UCSD-AML1 (cell line): ENCODE measurements around the gene ANKHD1.

ENCODE experiments used
- DNase-seq: peaks from one replicate; lab custom pipeline; 2025; ENCODE audit not compliant: unreplicated experiment; lab: John Stamatoyannopoulos, UW

The ANKHD1 gene

GRCh38 chr5:140367256-140368013 lies 34.2 kb upstream of the ANKHD1 start:
- DNase-seq = no peak

DNA sequence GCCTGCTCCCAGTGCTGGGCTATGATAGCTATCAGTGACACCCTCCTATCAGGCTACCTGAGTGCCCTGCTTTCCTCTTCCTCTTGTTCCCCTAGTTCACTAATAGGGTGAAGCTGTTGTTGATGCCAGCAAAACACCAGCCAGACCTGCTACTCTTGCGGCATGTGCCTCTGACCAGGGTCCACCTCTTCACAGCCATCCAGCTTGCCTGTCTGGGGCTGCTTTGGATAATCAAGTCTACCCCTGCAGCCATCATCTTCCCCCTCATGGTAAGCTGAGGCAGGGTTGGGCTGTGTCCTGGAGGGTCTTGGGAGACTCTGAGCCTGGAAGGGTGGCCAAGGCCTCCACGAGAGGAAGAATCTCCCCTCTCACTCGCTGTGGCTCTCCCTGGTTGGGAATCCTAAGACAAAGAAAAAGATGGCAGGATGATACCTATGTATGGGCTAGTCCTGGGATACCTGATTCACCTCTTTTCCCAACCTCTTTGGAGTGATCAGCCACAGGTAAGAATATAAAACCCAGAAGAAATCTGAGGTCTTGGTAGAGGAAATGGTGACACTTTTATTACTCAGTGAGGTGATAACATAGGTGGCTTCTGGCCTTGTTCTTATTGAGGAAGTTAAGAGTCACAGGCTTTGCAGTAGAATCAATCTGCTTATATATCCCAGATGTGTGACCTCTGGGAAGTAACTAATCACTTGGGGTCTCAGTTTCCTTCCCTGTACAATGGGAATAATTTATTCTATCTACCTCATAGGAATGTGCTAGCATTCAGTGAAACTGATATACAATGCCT lies 30.1 kb upstream of the ANKHD1 start:
- no peak for DNase-seq

DNA sequence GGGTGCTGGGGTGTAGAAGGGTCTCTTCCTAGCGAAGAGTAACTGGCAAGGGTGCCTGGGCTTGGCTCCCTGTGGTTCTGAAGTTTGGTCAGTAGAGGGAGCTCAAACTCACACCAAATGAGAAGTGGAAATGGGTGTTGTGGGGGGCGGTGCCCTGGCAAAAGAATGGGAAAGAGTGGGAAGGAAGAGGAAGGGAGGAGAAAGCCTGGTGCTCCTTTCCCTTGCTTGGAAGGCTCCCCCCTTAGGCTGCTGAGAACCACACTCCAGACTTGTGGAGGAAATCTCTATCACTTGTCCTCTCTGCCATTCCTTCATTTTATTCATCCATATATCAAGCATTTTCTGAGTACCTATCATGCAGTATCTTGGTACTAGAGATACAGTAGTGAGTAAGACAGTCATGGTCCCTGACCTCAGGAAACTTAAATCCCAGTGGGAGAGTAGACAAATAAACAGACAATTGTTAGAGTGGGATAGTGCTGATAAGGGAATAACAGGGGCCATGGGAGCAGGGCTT lies 28.6 kb upstream of the ANKHD1 start:
- peak; percentile 48 for DNase-seq

DNA sequence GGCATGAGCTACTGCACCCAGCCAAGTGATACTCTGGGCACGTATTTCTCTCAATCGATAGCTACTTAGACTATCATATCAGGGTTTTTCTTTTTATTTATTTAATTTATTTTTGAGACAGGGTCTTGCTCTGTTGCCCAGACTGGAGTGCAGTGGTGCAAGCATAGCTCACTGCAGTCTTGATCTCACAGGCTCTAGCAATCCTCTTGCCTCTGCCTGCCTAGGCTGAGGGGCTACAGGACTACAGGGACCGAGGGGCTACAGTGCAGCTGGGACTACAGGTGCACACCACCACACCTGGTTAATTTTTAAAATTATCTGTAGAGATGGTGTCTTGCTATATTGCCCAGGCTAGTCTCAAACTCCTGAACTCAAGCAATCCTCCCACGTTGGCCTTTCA lies 20.3 kb upstream of the ANKHD1 start:
- no peak for DNase-seq

DNA sequence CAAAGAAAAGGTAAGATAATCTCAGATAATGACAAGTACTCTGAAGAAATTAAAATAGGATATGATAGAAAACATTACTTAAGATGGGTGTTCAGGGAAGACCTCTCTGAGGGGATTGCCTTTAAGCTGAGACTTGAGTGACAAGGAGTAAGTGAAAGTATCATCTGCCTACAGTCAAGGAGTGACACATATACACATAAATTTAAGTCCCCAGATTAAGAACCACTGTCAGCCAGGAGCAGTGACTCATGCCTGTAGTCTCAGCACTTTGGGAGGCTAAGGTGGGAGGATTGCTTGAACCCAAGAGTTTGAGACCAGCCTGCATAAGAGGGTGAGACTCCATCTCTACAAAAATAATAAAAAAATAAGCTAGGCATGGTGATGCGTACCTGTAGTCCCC lies 19.7 kb upstream of the ANKHD1 start:
- DNase-seq = no peak

DNA sequence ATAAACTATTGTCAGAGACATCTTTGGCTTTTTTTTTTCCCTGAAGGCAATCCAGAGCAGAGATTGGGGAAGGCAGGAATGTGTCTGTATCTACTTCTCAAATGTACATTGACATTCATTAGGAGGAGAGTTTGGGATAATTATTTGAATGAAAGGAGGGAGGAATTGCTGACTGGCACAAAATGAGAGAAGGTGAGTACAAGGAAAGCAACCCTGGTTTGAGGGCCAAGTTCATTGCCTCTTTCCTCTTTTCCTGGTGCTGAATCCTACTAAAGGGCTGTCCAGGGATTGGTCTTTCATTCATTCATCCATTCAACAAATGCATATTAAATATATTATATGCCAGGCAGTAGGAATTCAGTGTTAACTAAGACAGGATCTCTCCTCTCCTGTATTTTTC lies 18.8 kb upstream of the ANKHD1 start:
- no peak for DNase-seq

DNA sequence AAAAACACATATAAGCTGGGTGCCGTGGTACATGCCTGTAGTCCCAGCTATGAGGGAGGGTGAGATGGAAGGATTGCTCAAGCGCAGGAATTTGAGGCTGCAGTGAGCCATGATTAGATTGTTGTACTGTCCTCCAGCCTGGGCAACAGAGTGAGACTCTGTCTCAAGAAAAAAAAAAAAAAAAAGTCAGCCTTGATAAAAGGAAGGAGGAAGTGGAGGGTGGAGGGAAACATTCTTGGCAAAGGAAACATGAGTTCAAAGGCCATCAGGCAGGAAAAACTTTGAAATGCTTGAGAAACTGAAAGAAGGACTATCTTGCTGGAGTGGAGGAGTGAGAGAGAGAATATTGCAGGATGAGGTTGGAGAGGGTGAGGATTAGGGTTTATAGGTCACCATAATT lies 18.3 kb upstream of the ANKHD1 start:
- DNase-seq = no peak

DNA sequence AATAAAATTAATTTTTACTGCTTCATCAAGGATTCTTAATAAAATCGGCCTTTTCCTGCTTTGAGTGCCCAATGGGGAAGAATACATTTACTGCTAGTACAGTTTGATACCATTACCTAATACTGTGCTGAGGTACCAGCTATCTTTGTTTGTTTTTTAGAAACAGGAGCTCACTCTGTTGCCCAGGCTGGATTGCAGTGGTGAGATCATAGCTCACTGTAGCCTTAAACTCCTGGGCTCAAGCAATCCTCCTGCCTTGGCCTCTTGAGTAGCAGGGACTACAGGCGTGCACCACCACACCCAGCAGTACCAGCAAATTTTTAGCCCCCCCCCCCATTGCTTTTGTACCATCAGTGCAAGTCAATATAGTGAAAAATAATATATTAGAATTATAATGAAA lies 13.6 kb upstream of the ANKHD1 start:
- DNase-seq = no peak

- DNase-seq = no peak
Measured at GRCh38 chr5:140391312-140391711, 10.3 kb upstream of the ANKHD1 start.

- DNase-seq = no peak
Measured at GRCh38 chr5:140391732-140392131, 9.9 kb upstream of the ANKHD1 start.

DNA sequence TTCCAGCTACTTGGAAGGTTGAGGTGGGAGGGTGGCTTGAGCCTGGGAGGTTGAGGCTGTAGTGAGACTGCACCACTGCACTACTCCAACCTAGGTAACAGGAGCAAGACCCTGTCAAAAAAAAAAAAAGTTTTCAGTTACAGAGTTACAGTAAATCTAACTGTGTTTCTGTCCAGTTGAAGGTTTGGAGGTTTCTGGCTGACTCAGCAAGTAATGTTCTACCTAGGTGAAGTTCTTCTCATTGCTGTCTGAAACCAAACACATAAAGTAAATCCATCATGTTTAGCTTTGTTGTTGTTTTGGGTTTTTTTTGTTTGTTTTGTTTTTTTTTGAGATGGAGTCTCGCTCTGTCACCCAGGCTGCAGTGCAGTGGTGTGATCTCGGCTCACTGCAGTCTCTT lies 7.9 kb upstream of the ANKHD1 start:
- no peak for DNase-seq

DNA sequence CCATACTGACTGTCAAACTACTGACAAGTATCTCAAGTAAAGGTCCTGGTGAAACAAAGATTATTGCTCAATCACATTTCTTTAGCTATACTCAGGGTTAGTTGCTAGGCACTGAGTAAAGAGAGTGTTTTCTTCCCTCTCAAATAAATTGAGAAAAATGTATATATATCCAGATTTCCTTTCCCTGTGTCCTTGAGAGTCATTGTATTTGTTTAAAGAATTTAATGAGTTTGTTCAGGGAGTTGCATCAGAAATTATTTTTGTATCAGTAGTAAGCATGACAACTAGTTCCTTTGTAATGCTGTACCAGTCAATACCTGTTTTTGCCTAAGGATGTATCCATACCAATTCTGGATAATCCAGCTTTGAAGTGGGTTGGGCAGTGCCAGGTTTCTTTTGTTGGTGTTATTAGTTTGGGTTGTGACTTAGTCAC lies 3.2 kb upstream of the ANKHD1 start:
- no peak for DNase-seq

- DNase-seq = no peak
Measured at GRCh38 chr5:140399979-140400729, 1.5 kb upstream of the ANKHD1 start.

DNA sequence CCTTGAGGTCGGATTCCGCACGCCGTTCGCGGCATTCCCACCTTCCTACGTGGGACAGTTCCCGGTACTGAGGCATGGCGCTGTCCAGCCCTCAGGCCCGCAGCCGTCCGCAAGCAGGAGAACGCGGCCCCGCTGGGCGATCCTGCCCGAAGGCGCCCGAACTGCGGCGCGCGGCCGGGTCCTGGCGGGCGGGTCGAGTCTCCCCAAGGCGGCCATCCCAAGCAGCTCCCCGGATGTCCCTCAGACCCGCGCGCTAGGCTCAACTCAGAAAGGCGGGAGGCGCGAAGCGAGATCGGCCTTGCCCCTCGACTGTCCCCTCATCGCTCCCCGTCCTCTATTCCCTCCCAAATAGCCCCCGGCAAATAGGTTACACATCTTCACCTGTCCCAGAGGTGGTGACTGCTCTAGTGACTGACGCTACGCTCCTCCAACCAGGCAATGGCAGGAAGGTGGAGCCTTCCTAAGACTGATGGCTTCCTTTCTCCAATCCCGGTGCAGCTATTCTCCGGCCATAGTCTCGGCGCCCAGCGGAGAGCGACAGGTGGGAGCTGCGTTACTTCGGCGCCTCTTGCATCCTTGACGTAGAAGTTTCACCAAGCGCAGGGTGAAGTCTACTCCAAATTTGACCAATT lies 787 bp upstream of the ANKHD1 start:
- DNase-seq = peak; percentile 90

DNA sequence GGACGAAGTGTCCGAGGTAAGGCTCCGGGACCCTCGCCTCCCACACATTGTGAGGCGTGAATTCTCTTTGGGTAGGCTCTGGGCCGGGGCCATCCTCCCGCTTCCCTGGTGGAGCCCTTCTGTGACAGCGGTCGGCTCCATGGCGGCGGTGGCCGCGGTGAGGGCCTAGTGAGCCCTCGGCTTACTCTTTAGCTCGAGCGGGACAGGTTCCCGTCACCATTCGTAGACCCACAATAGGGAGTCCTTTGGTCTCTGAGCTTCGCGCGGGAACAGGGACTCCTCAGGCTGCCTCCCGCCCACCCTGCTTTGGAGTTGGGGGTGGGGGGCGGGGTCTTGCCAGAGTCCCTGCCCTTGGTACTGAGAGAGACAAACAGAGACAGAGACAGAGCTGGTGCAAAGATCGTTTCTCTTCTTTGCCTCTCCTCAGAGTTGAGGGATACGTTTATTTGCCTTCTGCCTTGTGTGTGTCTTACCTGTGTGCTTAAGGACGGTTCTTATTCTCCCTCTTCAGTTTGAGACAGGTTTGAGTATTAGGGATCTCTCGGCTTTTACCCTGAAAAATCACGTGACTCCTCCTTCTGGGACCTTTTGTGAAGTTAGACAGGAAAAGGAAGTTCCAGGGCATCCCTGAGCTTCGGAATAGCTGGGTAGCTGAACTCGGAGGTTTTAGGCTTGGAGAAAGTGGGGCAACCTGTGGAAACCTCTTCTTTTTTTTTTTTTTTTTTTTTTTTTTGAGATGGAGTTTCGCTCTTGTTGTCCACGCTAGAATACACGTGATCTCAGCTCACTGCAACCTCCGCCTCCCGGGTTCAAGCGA lies 833 bp downstream of the ANKHD1 start:
- DNase-seq = peak; percentile 58

DNA sequence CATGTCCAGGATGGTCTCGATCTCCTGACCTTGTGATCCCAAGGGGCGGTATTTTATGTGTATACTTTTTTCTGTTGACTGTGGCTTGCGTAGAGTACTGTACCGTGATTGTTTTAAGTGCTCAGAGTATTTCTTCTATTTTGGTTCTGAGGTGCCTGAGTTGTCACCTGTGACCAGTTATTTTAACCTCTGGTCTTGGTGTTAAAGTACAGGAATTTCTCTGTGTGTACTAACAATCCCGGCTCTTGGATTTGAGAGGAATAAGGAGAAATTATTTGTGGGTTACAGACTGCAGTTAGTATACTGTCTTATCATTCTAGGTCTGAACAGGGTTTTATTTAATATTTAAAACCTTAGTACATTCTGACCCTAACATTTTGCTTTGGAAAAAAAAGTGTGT lies 2.0 kb downstream of the ANKHD1 start:
- DNase-seq = no peak

- DNase-seq = no peak
Measured at GRCh38 chr5:140408750-140409241, 7.2 kb downstream of the ANKHD1 start.

DNA sequence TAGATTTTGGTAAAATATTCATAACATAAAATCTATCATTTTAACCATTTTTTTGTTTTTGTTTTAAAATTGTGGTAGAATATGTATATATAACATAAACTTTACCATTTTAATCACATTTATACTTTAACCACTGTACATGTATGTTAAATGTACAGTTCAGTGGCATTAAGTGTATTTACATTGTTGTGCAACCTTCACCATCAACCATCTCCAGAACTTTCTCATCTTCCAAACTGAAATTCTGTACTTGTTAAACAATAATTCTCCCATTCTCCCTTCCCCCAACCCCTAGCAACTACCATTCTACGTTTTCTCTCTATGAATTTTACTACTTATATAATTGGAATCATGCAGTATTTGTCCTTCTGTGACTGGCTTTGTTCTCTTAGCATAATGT lies 11.6 kb downstream of the ANKHD1 start:
- no peak for DNase-seq

DNA sequence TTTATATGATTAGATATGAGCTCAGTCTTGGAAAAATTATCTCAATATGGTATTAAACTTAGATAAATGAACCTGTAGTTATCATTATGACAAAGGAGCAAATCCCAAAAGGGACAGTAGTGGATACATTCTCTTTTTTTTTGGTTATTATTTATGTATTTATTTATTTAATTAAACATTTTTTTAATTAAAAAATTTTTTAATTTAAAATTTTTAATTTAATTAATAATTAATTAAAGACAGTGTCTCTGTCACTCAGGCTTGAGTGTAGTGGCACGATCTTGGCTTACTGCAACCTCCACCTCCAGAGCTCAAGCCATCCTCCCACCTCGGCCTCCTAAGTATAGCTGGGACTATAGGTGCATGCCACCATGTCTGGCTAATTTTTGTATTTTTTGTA lies 15.6 kb downstream of the ANKHD1 start:
- no peak for DNase-seq

DNA sequence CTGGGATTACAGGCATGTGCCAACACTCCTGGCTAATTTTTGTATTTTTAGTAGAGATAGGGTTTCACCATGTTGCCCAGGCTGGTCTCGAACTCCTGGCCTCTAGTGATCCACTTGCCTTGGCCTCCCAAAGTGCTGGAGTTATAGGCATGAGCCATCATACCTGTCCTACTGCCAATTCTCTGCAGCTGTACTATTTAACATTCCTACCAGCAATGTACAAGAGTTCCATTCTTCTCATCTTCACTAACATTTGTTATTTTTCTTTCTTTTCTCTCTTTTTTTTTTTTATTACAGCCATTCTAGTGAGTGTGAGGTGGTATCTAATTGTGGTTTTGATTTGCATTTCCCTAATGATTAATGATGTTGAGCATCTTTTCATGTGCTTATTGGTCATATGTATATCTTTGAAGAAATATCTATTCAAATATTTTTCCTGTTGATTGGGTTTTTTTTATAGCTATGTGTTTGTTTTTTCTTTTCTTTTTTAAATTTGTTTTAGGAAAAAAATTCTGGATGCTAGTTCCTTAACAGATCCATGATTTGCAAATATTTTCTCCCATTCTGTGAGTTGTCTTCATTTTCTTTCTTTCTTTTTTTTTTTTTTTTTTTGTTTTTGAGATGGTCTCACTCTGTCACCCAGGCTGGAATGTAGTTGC lies 17.4 kb downstream of the ANKHD1 start:
- no peak for DNase-seq
